ENCODE results near the gene HOXA9. TPM values are rescaled to one million over a fixed set of nuclear protein-coding genes. Genes with fewer than 3 reads are reported as not detected.
A peak's percentile ranks its signal among the peaks of the same experiment; 100 is the strongest.

Gene HOXA9
- polyA plus RNA-seq, 3 donors, result 0.55 to 1.9 (median 1.2) TPM

DNA sequence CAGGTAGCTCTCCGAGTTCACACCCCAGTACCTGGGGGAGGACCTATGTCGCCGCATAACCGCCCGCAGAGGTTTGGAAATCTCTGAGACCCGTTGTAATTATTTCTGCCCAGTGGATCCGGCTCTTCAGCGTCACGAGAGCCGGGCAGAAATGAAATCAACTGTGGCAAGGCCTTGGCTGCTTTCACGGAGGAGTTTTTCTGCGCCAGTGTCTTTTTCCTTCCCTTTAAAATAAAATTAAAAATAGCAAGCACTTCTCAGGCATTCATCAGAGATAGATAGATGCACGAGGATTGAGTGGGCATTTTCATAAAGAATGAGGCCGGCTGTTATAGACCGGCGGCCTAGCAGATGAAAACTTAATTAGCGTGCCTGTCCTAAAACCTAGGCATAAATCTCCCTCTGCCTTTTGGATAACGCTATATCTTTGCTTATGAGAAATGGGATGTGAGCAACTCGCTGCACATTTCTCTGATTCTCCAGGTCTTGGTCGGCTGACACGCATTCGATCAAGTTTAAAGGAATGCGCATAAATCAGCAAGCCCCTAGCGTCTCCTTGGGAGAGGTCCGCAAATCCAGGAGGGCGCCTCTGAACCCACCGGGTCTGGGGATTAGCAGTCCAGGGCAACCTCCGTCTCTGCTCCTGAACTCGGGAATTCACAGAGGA, 28.1 kb upstream of the HOXA9 start:
- H3K9me3 Mint-ChIP-seq, result peaks cover 0 to 51% (median 26%) of the 10 kb centered on the region in 7 donors
- 7% methylated on average over 25 of the region's 29 CpGs for WGBS (ENCODE audit: insufficient coverage)
- H4K20me1 ChIP-seq (ENCODE audit: insufficient read depth, low read length), result no peaks in the 10 kb centered on the region
- peaks cover 50% of the 10 kb centered on the region for H3K4me1 Mint-ChIP-seq
- H3K4me1 ChIP-seq (ENCODE audit: control insufficient read depth in 1 of 2, insufficient read depth in 2 of 2, low read length in 2 of 2), result peaks cover 29 to 32% of the 10 kb centered on the region in 2 donors
- H3K4me3 ChIP-seq (replicated peaks in 1 of 3; ENCODE audit: low read depth in 2 of 3, low read length in 3 of 3), result peak overlapping the region; percentile 20 to 70 (median 31)
- DNase-seq, result no peak
- no peak overlapping the region for H3K27ac Mint-ChIP-seq
- H3K36me3 Mint-ChIP-seq, result peaks cover 8 to 21% of the 10 kb centered on the region in 2 donors
- peaks cover 95 to 98% of the 10 kb centered on the region in 2 donors for H3K27me3 ChIP-seq (ENCODE audit: control insufficient read depth in 2 of 2, insufficient read depth in 2 of 2, low read length in 2 of 2)
- TF ChIP-seq, protein P1, sequence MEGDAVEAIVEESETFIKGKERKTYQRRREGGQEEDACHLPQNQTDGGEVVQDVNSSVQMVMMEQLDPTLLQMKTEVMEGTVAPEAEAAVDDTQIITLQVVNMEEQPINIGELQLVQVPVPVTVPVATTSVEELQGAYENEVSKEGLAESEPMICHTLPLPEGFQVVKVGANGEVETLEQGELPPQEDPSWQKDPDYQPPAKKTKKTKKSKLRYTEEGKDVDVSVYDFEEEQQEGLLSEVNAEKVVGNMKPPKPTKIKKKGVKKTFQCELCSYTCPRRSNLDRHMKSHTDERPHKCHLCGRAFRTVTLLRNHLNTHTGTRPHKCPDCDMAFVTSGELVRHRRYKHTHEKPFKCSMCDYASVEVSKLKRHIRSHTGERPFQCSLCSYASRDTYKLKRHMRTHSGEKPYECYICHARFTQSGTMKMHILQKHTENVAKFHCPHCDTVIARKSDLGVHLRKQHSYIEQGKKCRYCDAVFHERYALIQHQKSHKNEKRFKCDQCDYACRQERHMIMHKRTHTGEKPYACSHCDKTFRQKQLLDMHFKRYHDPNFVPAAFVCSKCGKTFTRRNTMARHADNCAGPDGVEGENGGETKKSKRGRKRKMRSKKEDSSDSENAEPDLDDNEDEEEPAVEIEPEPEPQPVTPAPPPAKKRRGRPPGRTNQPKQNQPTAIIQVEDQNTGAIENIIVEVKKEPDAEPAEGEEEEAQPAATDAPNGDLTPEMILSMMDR (IDR thresholded peaks at IDR 0.05), result no peak
- no peaks in the 10 kb centered on the region for H3K79me2 ChIP-seq (ENCODE audit: insufficient read depth, low read length)
- H3K4me2 ChIP-seq (replicated peaks; ENCODE audit: extremely low read depth, low read length, poor library complexity, severe bottlenecking), result peak overlapping the region; percentile 84
- no peak overlapping the region for H3K27ac ChIP-seq (ENCODE audit: low read depth in 1 of 2, low read length in 2 of 2)
- peak overlapping the region; percentile 71 to 89 for H3K4me3 Mint-ChIP-seq
- no peak overlapping the region for H3K9ac ChIP-seq (ENCODE audit: insufficient read depth, low read length, poor library complexity, severe bottlenecking)
- peak overlapping the region; percentile 65 for H2AFZ ChIP-seq (ENCODE audit: insufficient read depth, low read depth, low read length, poor library complexity, severe bottlenecking)
- H3K36me3 ChIP-seq (replicated peaks in 1 of 2; ENCODE audit: control insufficient read depth in 1 of 2, insufficient read depth in 2 of 2, low read length in 2 of 2), result no peaks in the 10 kb centered on the region
- intact Hi-C loops (cut with micrococcal nuclease), result loop anchor here (5.0 to 10.0 kb wide), 3 partner anchors 384 to 731 kb away; no protein-coding TSS in a partner anchor
- peaks cover 91 to 94% (median 93%) of the 10 kb centered on the region in 3 donors for H3K27me3 Mint-ChIP-seq (ENCODE audit: low read depth in 3 of 3)
- H3K9me3 ChIP-seq (replicated peaks in 1 of 2; ENCODE audit: control insufficient read depth in 1 of 2, insufficient read depth in 1 of 2, low read length in 2 of 2), result peaks cover 6 to 59% of the 10 kb centered on the region in 2 donors

- peaks cover 12 to 59% of the 10 kb centered on the region in 2 donors for H3K9me3 ChIP-seq (replicated peaks in 1 of 2; ENCODE audit: control insufficient read depth in 1 of 2, insufficient read depth in 1 of 2, low read length in 2 of 2)
Observed at GRCh38 chr7:27192546-27193334, 27.4 kb upstream of the HOXA9 start.

More at GRCh38 chr7:27192546-27193334, 27.4 kb upstream of the HOXA9 start:
- TF ChIP-seq, protein P1 (IDR thresholded peaks at IDR 0.05), result no peak
- H3K36me3 Mint-ChIP-seq, result peaks cover 15 to 23% of the 10 kb centered on the region in 2 donors
- Histone ChIP-seq H3K27ac (ENCODE audit: low read depth in 1 of 2, low read length in 2 of 2) (no peak overlapping the region), H3K36me3 (replicated peaks in 1 of 2; ENCODE audit: control insufficient read depth in 1 of 2, insufficient read depth in 2 of 2, low read length in 2 of 2) (no peaks in the 10 kb centered on the region), H3K27me3 (ENCODE audit: control insufficient read depth in 2 of 2, insufficient read depth in 2 of 2, low read length in 2 of 2) (peaks cover 95 to 98% of the 10 kb centered on the region in 2 donors), H3K4me3 (replicated peaks in 1 of 3; ENCODE audit: low read depth in 2 of 3, low read length in 3 of 3) (peak overlapping the region; percentile 20 to 70 (median 31)), H4K20me1 (ENCODE audit: insufficient read depth, low read length) (no peaks in the 10 kb centered on the region), H3K4me2 (replicated peaks; ENCODE audit: extremely low read depth, low read length, poor library complexity, severe bottlenecking) (peak overlapping the region; percentile 84), H3K4me1 (ENCODE audit: control insufficient read depth in 1 of 2, insufficient read depth in 2 of 2, low read length in 2 of 2) (peaks cover 36 to 39% of the 10 kb centered on the region in 2 donors), H2AFZ (ENCODE audit: insufficient read depth, low read depth, low read length, poor library complexity, severe bottlenecking) (peak overlapping the region; percentile 65), H3K9ac (ENCODE audit: insufficient read depth, low read length, poor library complexity, severe bottlenecking) (no peak overlapping the region), H3K79me2 (ENCODE audit: insufficient read depth, low read length) (no peaks in the 10 kb centered on the region)
- H3K4me1 Mint-ChIP-seq, result peaks cover 50% of the 10 kb centered on the region
- H3K27ac Mint-ChIP-seq, result peak overlapping the region in 1 of 7 donors; percentile 40
- intact Hi-C loops (cut with micrococcal nuclease), result loop anchor here (5.0 to 10.0 kb wide), 3 partner anchors 385 to 732 kb away; no protein-coding TSS in a partner anchor
- H3K9me3 Mint-ChIP-seq, result peaks cover 0 to 51% (median 31%) of the 10 kb centered on the region in 7 donors
- peaks cover 91 to 94% (median 93%) of the 10 kb centered on the region in 3 donors for H3K27me3 Mint-ChIP-seq (ENCODE audit: low read depth in 3 of 3)
- peak; percentile 64 to 73 (median 72) for DNase-seq
- H3K4me3 Mint-ChIP-seq, result peak overlapping the region; percentile 71 to 89
- 2% methylated on average over 61 of the region's 78 CpGs for WGBS (ENCODE audit: insufficient coverage)

Measured in CD14-positive monocyte (primary cell).